Spleen (tissue), 7 donors: ENCODE measurements around the gene MVK.

Experiments used
- POLR2A ChIP-seq, 3 donors: fragments of 450-650 bp; IDR thresholded peaks; one replicate each; pipeline ENCODE4 v1.5.1; 2017; ENCODE audit warnings: antibody characterized with exemption in 3 of 3, mild to moderate bottlenecking in 1 of 3
- POLR2AphosphoS5 ChIP-seq, 3 donors: sonication (generic); formaldehyde crosslinking; IDR thresholded peaks; one replicate each; pipeline ENCODE4 v1.5.1; 2017; ENCODE audit warnings: antibody characterized with exemption in 3 of 3
- TF ChIP-seq, protein P1 (sequence below), 11 experiments: fragments of 200-600 bp in 7 of 11; fragments of 450-650 bp in 4 of 11; sonication (generic) in 4 of 11; IDR thresholded peaks in 8 of 11; conservative IDR thresholded peaks in 3 of 11; 1 replicate in 7 of 11; 2 replicates in 4 of 11; pipeline versions ENCODE4 v1.4.0 to v1.8.0; 2016 to 2021; ENCODE audit warnings: antibody characterized with exemption in 11 of 11, inconsistent platforms in 4 of 11, mild to moderate bottlenecking in 1 of 11
- donor health status: DM: no; HTN: no; CAD: no; lungs with moderate emphysema.
- donor health status: DM: no; HTN: no; CAD: no.
- donor health status: DM: no; HTN: no; CAD: no.

- TF ChIP-seq POLR2A (IDR thresholded peaks at IDR 0.05) = no peak
- TF ChIP-seq, protein P1, sequence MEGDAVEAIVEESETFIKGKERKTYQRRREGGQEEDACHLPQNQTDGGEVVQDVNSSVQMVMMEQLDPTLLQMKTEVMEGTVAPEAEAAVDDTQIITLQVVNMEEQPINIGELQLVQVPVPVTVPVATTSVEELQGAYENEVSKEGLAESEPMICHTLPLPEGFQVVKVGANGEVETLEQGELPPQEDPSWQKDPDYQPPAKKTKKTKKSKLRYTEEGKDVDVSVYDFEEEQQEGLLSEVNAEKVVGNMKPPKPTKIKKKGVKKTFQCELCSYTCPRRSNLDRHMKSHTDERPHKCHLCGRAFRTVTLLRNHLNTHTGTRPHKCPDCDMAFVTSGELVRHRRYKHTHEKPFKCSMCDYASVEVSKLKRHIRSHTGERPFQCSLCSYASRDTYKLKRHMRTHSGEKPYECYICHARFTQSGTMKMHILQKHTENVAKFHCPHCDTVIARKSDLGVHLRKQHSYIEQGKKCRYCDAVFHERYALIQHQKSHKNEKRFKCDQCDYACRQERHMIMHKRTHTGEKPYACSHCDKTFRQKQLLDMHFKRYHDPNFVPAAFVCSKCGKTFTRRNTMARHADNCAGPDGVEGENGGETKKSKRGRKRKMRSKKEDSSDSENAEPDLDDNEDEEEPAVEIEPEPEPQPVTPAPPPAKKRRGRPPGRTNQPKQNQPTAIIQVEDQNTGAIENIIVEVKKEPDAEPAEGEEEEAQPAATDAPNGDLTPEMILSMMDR (IDR thresholded peaks at IDR 0.05 in 8 of 11, conservative IDR thresholded peaks at IDR 0.05 in 3 of 11) = no peak
- TF ChIP-seq POLR2AphosphoS5 (IDR thresholded peaks at IDR 0.05) = no peak
Measured at GRCh38 chr12:109592905-109593272, 19.3 kb downstream of the MVK start.
